Stimulated activated CD8-positive, alpha-beta memory T cell treated with anti-CD3 and anti-CD28 coated beads, Interleukin-15, amount 100 ng/mL, for 4 hours (primary cell): ENCODE results near the gene BMI1.

ENCODE experiments used
- DNase-seq, 2 donors: peaks; one replicate each; pipeline ENCODE4 v3.0.0-alpha.2; 2020; ENCODE audit warnings: low read depth in 2 of 2

BMI1 gene

GRCh38 chr10:22367471-22367870 lies 46.6 kb downstream of the BMI1 start:
- DNase-seq, result no peak

GRCh38 chr10:22368402-22368801 lies 47.5 kb downstream of the BMI1 start:
- DNase-seq, result no peak

GRCh38 chr10:22368981-22369380 lies 48.1 kb downstream of the BMI1 start:
- DNase-seq, result no peak

GRCh38 chr10:22369434-22370072 lies 48.7 kb downstream of the BMI1 start:
- DNase-seq, result no peak

DNA sequence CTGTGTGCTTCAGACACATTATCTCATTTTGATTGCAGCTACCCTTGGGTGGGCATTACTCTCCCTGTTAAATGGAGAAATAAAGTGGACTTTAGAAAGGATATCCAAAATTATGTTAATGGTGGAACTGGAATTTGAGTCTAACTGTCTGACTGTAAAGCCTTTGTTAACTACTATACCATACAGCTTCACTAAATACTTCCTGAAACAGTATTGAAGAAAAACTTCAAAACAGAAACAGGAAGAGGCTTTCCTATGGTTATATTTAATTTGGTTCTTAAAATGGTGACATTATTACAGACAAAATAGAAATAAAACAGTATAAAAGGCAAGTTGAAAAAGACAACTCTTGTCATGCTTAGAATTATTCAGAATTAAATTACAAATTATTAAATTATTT lies 49.4 kb downstream of the BMI1 start:
- no peak for DNase-seq

DNA sequence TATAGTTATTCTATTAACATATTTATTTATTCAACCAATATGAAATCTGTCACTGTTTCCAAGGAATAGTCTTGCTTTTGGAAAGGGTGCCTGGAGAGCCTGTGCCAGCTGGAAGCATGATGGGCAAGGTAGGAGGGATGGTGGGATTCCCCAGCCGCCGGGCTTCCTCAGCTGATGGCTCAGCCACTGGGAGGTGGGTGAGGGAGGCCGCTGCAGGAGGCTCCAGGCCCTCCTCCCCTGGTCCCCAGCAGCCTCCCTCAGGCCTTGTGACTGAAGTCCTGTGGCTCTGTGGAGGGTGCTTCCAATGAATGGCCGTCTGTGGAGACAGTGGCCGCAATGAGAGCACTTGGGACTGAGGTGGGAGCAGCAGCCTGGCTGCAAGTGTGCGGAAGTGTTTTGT lies 51.4 kb downstream of the BMI1 start:
- DNase-seq, result no peak

DNA sequence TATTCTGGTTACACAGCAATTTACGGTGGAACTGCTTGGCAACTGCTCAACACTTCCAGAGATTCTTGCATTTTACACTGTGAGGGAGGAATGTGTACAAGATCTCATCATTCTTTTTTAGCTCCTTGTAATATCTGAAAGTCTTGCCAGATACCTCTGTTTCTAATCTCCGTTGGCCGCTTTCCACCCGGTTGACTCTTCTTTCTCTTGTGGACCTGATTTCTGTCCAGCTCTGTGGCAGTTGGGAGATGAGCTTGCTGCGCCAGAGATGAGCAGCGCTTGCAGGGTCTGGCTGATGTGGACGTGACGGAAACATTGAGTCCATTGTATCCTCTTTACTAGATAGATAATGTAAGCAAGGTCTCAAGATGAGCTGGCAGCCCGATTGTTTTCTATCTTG lies 52.0 kb downstream of the BMI1 start:
- DNase-seq, result no peak

DNA sequence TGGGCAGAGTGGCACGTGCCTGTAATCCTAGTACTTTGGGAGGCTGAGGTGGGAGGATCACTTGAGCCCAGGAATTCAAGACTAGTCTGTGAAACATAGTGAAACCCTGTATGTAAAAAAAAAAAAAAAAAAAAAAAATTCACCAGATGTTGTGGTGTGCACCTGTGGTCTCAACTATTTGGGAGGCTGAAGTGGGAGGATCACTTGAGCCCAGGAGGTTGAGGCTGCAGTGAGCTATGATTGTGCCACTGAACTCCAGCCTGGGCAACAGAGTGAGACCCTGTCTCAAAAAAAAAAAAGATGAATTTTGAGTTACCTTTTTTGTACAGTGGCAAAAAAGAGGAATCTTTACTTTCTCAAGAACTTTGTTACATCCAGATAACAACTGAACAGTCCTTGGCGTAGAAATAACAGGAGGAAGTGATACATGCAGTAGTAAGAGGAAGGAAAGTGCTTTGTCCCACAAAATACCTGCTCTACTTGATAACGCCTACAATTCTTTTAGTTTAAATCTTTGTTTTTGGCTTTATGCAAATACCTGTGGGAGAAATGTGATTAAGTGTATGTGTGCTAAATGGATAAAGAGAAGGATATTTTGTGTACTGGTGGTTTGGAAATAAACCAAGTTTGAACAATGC lies 53.7 kb downstream of the BMI1 start:
- no peak for DNase-seq

GRCh38 chr10:22379059-22379458 lies 58.2 kb downstream of the BMI1 start:
- peak in 1 of 2 donors; percentile 37 for DNase-seq
